Suprapubic skin (tissue), 4 donors: ENCODE results near the gene CD99L2.

Experiments
- EP300 ChIP-seq: sonication (generic); formaldehyde crosslinking; IDR thresholded peaks from one replicate; pipeline ENCODE4 v1.6.1; 2017; ENCODE audit warnings: antibody characterized with exemption
- POLR2A ChIP-seq, 2 donors: fragments of 450-650 bp; IDR thresholded peaks; one replicate each; pipeline ENCODE4 v1.6.1; 2017; ENCODE audit warnings: antibody characterized with exemption in 2 of 2, mild to moderate bottlenecking in 2 of 2, moderate library complexity in 2 of 2
- POLR2AphosphoS5 ChIP-seq, 3 donors: sonication (generic); formaldehyde crosslinking; IDR thresholded peaks; one replicate each; pipeline ENCODE4 v1.6.1; 2017; ENCODE audit warnings: antibody characterized with exemption in 3 of 3
- TF ChIP-seq, protein P1 (sequence below), 2 donors: fragments of 200-600 bp in 1 of 2; fragments of 450-650 bp in 1 of 2; sonication (generic) in 1 of 2; IDR thresholded peaks; one replicate each; pipeline ENCODE4 v1.5.1; 2016 to 2019; ENCODE audit warnings: antibody characterized with exemption in 2 of 2, mild to moderate bottlenecking in 1 of 2, moderate library complexity in 1 of 2

DNA sequence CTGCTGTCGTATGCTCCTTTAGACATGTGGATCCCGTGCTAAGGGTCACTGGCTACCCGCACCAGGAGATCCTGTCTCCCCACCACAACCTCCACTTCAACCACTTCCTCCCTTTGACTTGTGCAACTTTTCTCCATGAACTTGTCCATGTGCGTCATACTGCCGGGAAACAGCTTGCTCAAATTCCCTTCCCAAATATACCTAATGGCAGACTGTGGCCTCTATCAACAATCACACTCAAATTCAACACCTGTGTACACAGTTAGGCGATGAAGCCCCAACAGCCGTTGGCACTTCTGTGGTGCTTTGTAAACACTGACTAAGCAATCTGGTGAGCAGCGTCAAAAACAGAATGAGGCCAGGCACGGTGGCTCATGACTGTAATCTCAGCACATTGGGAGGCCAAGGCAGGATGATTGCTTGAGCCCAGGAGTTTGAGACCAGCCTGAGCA is 49.5 kb downstream of the CD99L2 start:
- TF ChIP-seq, protein P1, sequence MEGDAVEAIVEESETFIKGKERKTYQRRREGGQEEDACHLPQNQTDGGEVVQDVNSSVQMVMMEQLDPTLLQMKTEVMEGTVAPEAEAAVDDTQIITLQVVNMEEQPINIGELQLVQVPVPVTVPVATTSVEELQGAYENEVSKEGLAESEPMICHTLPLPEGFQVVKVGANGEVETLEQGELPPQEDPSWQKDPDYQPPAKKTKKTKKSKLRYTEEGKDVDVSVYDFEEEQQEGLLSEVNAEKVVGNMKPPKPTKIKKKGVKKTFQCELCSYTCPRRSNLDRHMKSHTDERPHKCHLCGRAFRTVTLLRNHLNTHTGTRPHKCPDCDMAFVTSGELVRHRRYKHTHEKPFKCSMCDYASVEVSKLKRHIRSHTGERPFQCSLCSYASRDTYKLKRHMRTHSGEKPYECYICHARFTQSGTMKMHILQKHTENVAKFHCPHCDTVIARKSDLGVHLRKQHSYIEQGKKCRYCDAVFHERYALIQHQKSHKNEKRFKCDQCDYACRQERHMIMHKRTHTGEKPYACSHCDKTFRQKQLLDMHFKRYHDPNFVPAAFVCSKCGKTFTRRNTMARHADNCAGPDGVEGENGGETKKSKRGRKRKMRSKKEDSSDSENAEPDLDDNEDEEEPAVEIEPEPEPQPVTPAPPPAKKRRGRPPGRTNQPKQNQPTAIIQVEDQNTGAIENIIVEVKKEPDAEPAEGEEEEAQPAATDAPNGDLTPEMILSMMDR (IDR thresholded peaks at IDR 0.05): no peak
- no peak for TF ChIP-seq POLR2A (IDR thresholded peaks at IDR 0.05)
- no peak for TF ChIP-seq POLR2AphosphoS5 (IDR thresholded peaks at IDR 0.05)
- TF ChIP-seq EP300: no peak
